HG02840 (cell line): ENCODE measurements around the gene ASXL2.

Experiments
- ATAC-seq: cut with Tn5 transposase; IDR thresholded peaks from one replicate; pipeline ENCODE4 v1.9.1; 2021; ENCODE audit warnings: mild to moderate bottlenecking, moderate library complexity, moderate number of reproducible peaks; ENCODE audit not compliant: unreplicated experiment, low FRiP score

ASXL2 gene

GRCh38 chr2:25699216-25699615 lies 179.1 kb downstream of the ASXL2 start:
- ATAC-seq, result no peak

- no peak for ATAC-seq
Measured at GRCh38 chr2:25698752-25699151, 179.5 kb downstream of the ASXL2 start.

GRCh38 chr2:25697559-25698341 lies 180.5 kb downstream of the ASXL2 start:
- ATAC-seq, result no peak

- ATAC-seq, result no peak
Measured at GRCh38 chr2:25692737-25693445, 185.4 kb downstream of the ASXL2 start.

- ATAC-seq, result no peak
Measured at GRCh38 chr2:25692143-25692542, 186.1 kb downstream of the ASXL2 start.

GRCh38 chr2:25690058-25690457 lies 188.2 kb downstream of the ASXL2 start:
- ATAC-seq, result no peak

- ATAC-seq, result no peak
Measured at GRCh38 chr2:25688236-25688635, 190.1 kb downstream of the ASXL2 start.

- ATAC-seq, result no peak
Measured at GRCh38 chr2:25685741-25686140, 192.5 kb downstream of the ASXL2 start.

GRCh38 chr2:25684577-25685473 lies 193.5 kb downstream of the ASXL2 start:
- no peak for ATAC-seq
